Activated CD8-positive, alpha-beta memory T cell treated with anti-CD3 and anti-CD28 coated beads, Interleukin-2, amount 50 U/mL, for 1 hour (primary cell): ENCODE measurements around the gene IL15.
"Not testable (repeated sequence)": the region's sequence is repeated elsewhere in the genome, so short reads cannot be mapped to it uniquely, and the experiment has no call there.

Source experiments
- DNase-seq: peaks from one replicate; pipeline ENCODE4 v3.0.0-alpha.2; 2020; ENCODE audit errors: extremely low read depth

Gene IL15

DNA sequence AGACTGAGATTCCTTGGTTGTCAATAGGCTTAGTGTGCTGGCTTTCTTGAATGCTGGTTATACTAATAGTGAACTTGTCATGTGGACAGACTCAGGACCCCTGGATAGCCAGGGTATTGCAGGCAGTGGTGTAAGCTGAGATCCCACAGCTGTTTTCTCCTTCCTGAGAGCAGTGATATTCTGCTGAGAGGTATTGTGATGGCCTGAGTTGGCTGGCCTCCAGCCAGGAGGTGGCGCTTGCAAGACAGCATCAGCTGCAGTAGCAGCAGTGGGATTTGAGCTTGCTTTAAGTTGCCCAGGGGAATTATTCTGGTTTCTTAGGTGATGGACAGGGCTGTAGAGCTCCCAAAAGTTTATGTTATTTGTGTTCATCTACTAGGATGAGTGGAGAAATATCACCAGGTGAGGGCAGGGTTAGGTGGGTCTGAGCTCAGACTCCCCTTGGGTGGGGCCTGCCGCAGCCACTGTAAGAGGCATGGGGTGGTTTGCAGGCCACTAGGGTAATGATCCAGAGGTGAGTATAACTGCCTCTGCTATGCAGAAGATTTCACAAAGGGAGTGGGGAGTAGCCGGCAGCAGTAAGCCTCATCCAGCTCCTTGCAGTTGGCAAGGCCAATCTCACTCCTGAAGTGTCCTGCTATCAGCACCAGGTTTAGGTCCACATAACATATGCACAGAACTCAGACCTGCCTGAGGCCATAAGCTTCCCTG is 66.2 kb downstream of the IL15 start:
- no peak for DNase-seq

DNA sequence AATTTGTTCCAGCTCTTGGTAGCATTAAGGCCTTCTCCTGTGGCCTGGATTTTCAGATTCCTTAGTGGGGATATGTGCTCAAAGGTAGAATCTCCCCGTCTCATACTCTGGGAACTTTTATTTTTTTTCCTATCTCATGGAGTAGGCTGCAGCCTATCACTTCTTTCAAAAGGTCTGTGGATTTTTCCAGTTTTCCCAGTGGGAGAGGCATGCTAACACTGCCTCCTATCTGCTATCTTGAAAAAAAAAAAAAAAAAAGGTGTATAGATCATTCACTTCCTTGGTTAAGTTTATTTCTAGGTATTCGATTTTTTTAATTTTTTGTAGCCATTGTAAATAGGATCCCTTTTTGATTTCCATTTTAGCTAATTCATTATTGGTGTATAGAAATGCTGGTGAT is 67.1 kb downstream of the IL15 start:
- no peak for DNase-seq

DNA sequence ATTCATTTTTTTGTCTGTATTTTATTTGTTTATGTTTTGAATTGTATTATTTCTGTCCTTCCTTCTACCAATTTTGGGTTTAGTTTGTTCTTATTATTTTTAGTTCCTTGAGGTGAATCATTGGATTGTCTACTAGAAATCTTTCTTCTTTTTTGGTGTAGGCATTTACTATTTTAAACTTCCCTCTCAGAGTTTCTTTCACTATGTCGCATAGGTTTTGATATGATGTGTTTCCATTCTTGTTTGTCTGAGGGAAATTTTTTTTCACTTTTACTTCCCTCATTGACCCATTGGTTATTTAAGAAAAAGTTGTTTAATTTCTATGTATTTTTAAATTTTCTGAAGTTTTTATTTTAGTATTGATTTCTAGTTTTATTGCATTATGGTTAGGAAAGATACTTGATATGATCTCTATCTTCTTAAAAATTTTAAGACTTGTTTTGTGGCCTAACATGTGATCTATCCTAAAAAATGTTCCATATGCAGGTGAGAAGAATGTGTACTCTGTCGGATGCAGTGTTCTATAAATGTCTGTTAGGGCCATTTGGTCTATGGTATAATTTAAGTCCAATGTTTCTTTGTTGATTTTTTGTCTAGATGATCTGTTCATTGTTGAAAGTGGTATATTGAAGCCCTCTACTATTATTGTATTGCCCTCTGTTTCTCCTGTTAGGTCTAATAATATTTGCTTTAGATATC is 68.8 kb downstream of the IL15 start:
- no peak for DNase-seq

DNA sequence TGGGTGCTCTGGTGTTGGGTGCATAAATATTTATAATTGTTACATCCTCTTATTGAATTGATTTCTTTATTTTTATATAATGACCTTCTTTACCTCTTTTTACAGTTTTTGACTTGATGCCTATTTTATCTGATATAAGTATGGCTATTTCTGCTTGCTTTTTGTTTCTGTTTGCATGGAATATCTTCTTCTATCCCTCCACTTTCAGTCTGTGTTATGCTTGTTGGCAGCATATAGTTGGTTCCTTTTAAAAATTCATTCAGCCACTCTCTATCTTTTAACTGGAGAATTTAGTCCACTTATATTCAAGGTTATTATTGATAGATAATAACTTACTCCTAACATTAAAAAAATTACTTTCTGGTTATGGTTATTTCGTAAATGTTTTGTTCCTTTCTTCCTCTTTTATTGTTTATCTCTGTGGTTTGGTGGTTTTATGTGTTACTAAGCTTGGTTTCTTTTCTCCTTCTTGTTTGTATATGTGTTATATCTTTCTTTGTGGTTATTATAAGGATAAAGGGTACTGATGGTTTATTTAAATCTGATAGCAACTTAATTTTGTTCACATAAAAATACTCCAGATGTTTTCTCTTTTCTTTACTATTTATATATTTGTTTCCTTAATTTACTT is 69.5 kb downstream of the IL15 start:
- no peak for DNase-seq

DNA sequence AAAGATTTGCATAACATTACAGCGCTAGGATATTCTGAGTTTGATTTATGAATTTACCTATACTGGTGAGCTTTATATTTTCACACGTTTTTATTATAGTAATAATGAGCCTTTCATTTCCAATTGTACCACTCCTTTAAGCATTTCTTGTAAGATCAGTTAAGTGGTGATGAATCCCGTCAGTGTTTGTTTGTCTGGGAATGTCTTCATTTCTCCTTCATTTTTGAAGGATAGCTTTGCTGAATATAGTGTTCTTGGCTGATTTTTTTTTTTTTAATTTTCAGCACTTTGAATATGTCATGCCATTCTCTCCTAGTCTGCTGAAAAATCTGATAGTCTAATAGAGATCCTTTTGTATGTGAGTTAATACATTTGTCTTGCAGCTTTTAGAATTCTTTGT is 70.1 kb downstream of the IL15 start:
- DNase-seq = no peak

DNA sequence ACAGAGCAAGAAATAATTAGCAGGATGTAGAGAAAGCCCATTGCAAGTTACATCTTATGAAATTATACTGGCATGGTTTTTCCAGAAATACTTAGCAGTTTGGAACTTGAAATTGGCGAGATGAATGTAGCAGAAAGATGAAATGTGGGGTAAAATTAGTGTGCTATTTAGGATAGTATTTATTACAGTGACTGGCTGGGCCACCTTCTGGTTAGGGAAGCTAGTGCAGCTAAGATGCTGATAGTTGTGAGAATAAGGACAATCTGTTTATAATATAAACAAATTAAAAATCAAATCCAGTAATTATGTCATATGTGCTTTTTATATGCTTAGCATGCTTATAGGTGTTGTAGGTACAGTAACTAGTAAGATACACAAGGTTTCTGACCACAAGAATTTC is 74.8 kb downstream of the IL15 start:
- no peak for DNase-seq

DNA sequence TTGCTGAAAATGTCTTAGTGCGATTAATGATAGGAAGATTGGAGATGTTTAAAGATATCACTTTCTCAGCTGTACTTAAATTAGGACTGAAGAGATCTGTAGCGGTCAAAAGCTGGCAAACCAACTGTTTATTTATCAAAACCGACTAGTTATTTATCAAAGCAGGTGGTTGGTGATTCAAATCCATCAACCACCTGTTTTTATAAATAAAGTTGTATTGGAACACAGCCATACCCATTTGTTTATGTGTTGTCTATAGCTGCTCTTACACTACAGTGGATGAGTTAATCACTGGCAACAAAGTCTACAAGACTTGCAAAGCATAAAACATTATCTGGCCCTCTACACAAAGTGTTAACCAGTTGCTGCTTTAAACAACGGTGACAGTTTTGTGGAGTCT is 76.8 kb downstream of the IL15 start:
- no peak for DNase-seq

DNA sequence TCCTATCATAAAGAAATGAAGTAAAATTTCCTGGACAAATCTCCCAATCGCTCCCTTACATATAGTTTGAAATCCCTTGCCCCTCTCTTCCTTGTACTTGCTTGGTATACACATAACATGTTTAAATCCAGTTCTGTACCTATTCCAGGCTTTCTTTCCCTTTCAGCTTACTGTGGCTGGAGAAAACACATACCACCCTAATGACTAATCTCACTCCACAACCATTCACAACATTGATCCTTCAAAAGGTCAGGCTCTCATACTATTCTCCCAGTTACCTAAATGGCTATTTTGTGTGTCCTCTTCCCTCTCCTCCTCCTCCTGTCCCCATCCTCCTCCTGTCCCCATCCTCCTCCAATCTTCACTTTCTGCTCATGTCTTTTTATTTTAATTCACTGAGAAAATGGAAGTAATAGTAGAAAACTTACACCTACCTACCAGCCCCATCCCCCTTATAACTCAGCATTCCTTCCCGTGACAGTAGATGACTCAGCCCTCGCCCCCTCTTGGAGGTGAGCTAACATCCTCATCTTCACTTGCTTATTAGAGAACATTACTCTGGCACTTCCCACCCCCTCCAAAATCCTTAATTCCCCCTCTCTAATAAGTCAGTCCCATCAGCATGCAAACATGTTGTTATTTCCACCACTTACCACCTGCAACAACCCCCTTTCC is 77.5 kb downstream of the IL15 start:
- no peak for DNase-seq

DNA sequence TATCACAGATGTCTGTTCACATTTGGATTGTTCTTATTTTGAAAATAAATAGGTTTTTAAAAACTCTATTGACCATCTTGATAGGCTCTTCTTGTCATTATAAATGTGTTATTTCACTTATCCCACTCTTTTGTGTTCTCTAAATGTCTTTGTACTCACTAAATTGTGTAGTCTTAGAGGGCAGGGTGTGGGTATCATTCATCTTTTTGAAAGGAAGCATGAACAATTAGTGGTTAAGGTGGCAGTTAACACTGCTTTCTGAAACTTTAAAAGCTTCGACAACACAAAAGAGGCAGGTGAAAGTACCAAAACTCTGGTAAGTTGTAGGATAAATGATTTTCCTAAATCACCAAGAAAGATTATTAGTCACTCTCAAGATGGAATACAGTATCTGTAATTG is 83.2 kb downstream of the IL15 start:
- DNase-seq = no peak

DNA sequence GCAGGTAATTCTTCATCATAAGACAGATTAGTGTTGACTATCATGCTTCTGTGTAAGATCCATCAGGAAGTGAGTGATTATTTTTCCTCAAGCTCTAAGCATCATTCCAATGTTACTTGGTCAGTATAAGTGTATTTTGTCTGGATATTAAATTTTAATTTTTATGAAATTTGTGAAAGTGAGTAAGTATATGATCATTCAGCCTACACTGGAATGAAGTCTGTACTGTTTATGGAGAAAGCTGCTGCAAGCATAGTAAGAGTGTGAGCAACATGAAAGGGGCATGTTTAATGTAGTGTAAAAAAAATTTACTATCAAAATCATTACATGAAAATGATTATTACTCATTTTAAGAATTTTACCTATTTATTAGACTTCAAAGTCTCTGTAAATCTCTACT is 84.8 kb downstream of the IL15 start:
- DNase-seq = no peak

DNA sequence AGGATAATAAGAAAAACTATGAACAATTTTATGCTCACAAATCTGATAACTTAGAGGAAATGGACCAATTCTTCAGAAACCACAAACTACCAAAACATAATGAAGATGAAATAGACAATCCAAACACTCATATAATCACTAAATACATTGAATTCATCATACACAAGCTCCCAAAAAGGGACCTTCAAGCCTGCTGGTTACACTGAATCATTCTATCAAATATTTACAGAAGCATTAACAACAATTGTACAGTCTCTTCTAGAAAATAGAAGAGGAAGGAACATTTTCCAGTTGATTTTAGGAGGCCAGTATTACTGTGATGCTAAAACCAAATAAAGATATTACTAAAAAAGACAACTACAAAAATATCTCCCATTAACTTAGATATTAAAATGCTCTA is 88.3 kb downstream of the IL15 start:
- DNase-seq = no peak

DNA sequence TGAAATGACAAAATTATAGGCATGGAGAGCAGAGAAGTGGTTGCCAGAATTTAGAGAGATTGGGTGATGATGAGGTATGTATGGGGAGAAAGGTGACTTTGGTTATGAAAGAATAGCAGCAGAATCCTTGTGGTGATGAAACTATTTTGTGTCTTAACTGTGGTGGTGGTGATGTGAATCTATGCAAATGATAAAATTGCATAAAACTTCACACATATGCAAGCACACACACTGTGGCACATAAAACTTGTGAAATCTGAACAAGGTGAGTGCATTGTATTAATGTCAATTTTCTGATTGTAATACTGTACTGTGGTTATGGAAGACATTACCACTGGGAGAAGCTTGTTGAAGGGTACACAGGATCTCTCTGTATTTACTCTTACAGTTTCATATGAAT is 91.0 kb downstream of the IL15 start:
- DNase-seq = no peak

DNA sequence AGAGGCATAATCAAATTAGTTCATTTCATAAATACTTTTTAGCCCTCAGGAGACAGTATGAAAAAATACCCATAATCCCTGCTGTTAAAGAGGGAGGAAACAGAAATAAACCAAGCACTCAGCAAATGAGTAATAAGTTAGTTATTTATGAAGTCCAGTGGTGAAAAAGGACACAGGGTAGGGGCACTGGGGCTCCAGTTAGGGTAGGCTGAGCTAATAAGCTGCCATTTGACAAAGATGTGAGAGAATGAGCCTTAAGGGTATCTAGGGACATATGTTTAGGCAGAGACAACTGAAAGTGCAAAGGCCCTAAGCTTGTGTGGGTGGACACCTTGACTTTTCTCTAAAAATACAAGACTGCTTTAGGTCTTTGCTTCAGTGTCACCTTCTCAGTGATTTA is 94.4 kb downstream of the IL15 start:
- DNase-seq = no peak

DNA sequence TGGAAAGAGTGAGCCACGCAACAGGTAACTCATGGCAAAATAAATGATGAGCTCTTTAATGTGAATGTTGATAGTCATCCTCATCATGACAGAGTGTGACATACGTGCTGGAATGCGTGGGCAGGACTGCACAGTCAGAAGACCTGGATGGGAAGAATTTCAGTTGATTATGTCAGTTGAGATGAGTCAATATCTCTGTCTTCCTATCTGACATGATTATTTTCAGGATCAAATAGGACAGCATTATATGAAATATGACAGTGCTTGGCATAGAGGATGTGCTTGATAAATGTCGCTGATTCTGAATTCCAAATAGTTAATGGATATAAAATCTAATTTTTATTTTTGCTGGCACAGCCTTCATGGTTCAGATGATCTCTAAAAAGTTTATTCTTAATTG is 95.1 kb downstream of the IL15 start:
- no peak for DNase-seq

DNA sequence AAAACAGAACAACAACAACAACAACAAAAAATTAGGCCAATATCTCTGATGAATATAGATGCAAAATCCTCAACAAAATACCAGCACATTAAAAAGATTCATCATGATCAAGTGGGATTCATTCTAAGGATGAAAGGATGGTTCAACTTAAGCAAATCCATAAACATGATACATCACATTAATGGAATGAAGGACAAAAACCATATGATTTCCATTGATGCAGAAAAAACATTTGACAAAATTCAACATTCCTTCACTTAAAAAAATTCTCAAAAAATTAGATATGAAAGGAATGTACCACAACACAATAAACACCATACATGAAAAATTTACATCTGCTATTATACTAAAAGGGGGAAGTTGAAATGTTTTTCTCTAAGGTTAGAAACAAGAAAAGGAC is 103.3 kb downstream of the IL15 start:
- no peak for DNase-seq

DNA sequence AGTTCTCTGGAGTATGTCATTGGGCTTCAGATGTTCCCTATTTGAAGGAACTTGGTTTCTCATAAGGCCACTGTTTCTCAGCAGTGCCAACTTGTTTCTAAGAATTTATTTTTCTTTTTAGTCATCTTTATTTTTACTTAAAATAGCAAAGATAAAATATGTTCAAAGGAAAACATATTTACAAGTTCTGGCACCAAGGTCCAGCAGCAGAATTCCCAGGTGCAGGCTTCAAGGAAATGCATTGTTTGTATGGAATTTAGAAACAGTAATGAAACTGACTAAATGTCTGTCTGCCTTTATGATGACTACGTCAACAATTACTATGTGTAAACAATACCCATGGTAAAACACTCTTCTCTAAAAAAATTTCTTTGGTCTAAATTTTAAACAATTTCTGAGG is 109.6 kb downstream of the IL15 start:
- DNase-seq = no peak

DNA sequence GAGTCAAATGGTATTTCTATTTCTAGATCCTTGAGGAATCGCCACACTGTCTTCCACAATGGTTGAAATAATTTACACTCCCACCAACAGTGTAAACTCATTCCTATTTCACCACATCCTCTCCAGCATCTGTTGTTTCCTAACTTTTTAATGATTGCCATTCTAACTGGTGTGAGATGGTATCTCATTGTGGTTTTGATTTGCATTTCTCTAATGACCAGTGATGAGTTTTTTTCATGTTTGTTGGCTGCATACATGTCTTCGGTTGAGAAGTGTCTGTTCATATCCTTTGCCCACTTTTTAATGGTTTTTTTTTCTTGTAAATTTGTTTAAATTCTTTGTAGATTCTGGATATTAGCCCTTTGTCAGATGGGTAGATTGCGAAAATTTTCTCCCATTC is 115.4 kb downstream of the IL15 start:
- not testable (repeated sequence) for DNase-seq

DNA sequence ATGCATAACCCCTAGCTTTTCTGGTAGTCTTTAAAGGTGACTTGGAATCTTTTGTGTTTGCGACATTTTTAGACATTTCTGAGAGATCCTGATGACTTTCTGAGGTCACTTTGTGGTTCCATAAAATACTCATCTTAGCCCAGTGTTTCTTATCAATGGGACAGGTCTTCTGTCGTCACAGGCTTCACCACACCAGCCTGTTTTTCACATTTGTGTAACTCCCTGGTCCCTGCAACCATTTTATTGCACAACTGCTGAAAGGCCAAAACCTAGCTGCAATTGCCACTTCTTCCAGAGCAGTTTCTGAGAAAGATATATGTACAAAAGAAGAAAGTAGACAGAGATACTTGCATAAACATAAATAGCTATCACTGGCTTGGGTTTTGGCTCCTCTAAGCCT is 120.9 kb downstream of the IL15 start:
- no peak for DNase-seq

DNA sequence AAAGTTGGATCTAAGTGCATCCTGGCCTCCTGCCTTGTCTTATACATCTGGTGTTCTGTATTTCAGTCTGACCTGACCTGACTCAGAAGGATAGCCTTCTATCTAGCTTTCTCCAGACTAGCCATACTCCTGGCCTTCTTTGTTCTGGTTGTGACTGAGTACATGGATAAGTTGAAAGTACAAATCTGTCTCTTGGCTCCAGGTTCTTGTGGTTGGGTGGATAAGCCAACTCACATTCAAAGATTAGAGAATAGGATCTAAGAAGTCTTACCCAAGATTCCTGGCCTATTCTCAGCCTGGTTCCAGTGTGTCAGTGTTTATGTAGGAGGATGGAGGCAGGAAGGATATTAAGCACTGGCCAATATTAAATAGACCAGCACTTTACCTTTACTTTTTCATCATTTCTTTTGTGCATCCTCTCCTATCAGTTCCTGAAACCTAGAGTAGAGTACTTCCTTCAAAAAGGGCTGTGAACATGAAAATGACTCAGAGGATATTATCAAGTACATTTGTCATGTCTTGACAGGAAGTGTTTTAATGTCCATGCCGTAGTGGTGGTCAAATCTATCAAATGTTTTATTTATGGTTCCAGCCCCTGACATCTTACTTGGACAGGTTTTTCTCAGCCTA is 123.5 kb downstream of the IL15 start:
- DNase-seq = no peak

DNA sequence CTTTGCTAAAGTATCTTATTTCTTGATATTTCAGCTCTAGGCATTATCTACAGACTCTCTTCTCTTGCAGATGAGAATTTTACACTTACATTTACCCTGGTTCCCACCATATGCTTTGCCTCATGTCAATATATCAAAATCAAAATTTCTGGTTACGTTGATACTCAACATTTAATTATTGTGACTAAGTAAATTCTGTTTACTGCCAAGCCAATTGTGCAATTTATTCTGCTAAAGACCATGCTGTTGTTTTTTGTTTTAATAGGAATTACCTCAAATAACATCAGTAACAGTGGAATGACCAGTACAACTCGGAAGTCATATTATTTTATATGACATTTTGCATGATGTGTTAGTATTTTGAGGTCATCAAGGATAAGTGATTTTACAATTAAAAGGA is 125.5 kb downstream of the IL15 start:
- no peak for DNase-seq

DNA sequence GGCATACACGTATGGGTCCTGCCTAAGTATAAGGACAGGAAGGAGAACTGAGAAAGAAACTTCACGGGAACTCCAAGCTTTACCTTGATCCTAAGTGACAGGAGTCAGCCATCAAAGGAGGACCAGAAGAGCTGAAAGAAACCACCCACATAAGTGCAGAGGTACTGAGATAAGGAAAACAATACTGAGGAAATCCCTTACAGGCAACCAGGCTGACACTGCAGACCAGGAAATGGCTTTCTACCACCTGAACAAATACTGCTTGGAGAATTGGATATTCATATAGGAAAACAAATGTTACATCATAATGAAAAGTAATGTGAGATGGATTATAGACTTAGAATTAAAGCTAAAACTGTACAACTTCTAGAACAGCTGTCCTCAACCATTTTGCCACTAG is 127.0 kb downstream of the IL15 start:
- no peak for DNase-seq

DNA sequence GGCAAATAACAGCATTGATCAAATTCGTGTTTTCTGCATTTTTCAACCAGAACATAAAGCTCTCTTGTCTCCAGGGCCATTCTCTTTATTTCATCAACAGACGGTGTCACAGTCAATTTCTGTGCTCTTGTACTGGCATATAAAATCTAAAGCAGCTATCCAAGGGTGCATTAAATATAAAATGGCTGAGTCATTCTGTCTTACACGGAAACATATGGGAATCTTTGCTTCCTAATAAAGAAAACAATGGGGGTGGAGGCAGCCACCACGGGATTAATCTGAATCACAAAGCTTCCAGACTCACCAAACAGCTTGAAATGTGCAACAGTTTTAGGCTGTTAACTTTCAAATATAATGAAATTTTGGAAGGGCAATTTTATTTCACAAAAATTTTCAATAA is 132.6 kb downstream of the IL15 start:
- DNase-seq = no peak
